Mesothelial cell of epicardium (in vitro differentiated cells): ENCODE measurements around the gene KSR1. TPM values are rescaled to one million over a fixed set of nuclear protein-coding genes. Genes with fewer than 3 reads are reported as not detected.

ENCODE experiments used
- DNase-seq, 2 experiments: peaks; one replicate each; pipeline ENCODE4 v3.0.0; 2021; ENCODE audit warnings: low spot score in 2 of 2; ENCODE audit not compliant: unreplicated experiment in 2 of 2
- H3K27ac Mint-ChIP-seq: 2 replicates; pipeline ENCODE4 v1.8.0; 2021; ENCODE audit warnings: mixed read lengths
- H3K27me3 Mint-ChIP-seq: 2 replicates; pipeline ENCODE4 v1.8.0; 2021; ENCODE audit warnings: low read depth, mixed read lengths
- H3K36me3 Mint-ChIP-seq: 2 replicates; pipeline ENCODE4 v1.8.0; 2021; ENCODE audit warnings: mixed read lengths
- H3K4me1 Mint-ChIP-seq: 2 replicates; pipeline ENCODE4 v1.8.0; 2021; ENCODE audit warnings: mixed read lengths
- H3K4me3 Mint-ChIP-seq: 2 replicates; pipeline ENCODE4 v1.8.0; 2021; ENCODE audit warnings: mild to moderate bottlenecking, moderate library complexity, mixed read lengths
- H3K9me3 Mint-ChIP-seq: 2 replicates; pipeline ENCODE4 v1.8.0; 2021; ENCODE audit warnings: mixed read lengths
- total RNA-seq: library from RNA; stranded (reverse); gene quantifications from 3 replicates; pipeline ENCODE4 v1.2.1, GENCODE V29; 2021
- TF ChIP-seq, protein P1 (sequence below): fragments of 200-600 bp; sonication (generic); IDR thresholded peaks from one replicate; pipeline ENCODE4 v1.5.0; 2021; ENCODE audit warnings: antibody characterized with exemption; ENCODE audit not compliant: unreplicated experiment

Gene KSR1
- total RNA-seq, 1 donor from 2014 or later = 69.4 TPM

- TF ChIP-seq, protein P1, sequence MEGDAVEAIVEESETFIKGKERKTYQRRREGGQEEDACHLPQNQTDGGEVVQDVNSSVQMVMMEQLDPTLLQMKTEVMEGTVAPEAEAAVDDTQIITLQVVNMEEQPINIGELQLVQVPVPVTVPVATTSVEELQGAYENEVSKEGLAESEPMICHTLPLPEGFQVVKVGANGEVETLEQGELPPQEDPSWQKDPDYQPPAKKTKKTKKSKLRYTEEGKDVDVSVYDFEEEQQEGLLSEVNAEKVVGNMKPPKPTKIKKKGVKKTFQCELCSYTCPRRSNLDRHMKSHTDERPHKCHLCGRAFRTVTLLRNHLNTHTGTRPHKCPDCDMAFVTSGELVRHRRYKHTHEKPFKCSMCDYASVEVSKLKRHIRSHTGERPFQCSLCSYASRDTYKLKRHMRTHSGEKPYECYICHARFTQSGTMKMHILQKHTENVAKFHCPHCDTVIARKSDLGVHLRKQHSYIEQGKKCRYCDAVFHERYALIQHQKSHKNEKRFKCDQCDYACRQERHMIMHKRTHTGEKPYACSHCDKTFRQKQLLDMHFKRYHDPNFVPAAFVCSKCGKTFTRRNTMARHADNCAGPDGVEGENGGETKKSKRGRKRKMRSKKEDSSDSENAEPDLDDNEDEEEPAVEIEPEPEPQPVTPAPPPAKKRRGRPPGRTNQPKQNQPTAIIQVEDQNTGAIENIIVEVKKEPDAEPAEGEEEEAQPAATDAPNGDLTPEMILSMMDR = no peak
- H3K27ac Mint-ChIP-seq = no peak overlapping the region
- H3K36me3 Mint-ChIP-seq = no peaks in the 10 kb centered on the region
- no peaks in the 10 kb centered on the region for H3K27me3 Mint-ChIP-seq
- H3K4me1 Mint-ChIP-seq = peaks cover 37% of the 10 kb centered on the region
- no peaks in the 10 kb centered on the region for H3K9me3 Mint-ChIP-seq
- no peak overlapping the region for H3K4me3 Mint-ChIP-seq
- DNase-seq = no peak
Observed at GRCh38 chr17:27536781-27537180, 80.5 kb downstream of the KSR1 start.

DNA sequence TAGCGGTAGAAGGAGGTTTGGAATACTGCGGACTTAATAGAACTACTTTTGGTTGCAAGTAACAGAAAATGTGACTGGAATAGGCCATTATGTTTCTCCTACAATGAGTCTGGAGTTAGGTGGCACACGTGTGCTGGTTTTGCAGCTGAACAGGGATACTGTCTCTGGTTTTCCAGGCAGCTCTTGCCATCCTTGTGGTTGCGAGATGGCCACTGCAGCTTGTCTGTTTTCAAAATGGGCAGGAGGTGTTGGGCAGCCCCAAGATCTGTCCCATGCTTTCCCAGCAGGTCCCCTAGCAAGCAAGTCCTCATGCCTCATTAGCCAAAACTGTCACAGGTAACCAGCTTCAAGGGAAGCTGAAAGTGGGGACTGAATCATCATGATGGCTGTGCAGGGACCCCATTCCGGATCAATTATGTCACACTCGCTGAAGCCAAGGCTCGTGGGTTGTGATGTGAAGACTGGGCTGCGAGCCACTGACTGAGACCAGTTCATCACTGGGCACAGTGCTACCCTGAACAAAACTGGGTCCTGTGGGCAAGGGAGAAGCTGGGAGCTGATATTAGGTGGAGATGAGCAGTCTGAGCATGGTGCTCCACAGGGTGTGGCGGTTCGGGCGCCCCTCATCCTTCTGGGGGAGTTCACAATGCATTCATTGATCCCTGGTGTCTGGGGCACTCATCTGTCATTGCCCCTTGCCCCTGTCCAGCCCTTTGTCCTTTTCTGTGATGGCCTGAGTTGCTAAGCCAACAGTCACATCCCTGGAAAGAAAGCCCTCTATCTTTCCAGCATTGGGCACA, 82.1 kb downstream of the KSR1 start:
- no peak for DNase-seq
- no peak overlapping the region for H3K27ac Mint-ChIP-seq
- peaks cover 30% of the 10 kb centered on the region for H3K4me1 Mint-ChIP-seq
- no peak overlapping the region for H3K4me3 Mint-ChIP-seq
- no peaks in the 10 kb centered on the region for H3K27me3 Mint-ChIP-seq
- TF ChIP-seq, protein P1 = no peak
- H3K36me3 Mint-ChIP-seq = no peaks in the 10 kb centered on the region
- H3K9me3 Mint-ChIP-seq = no peaks in the 10 kb centered on the region

GRCh38 chr17:27539152-27539551, 82.9 kb downstream of the KSR1 start:
- DNase-seq = no peak
- no peaks in the 10 kb centered on the region for H3K9me3 Mint-ChIP-seq
- no peak overlapping the region for H3K27ac Mint-ChIP-seq
- peaks cover 26% of the 10 kb centered on the region for H3K4me1 Mint-ChIP-seq
- no peak overlapping the region for H3K4me3 Mint-ChIP-seq
- no peaks in the 10 kb centered on the region for H3K27me3 Mint-ChIP-seq
- TF ChIP-seq, protein P1 = no peak
- no peaks in the 10 kb centered on the region for H3K36me3 Mint-ChIP-seq

DNA sequence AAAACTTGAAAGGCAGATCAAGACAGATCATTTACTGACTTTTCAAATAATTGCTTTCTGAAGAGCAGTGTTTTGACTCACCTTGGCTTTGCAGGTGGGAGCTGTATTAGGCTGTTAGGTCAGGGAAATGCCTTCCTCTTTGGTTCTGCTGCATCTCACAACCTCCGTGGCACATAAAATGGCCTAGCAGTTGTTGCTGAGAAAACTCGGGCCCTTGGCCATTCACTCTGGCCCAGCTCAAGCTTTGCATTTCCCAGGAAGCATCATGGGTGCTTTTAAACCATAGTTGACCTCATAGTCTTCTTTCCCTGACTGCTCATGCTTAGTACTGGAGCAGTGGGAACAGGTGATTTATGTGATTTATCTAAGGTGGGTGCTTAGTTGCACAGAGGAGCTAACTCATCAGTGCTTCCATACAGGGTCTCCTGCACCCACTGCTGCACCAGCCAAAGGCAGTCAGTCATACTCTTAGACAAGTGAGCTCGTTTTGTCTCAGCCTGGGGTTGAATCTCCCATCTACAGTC, 83.6 kb downstream of the KSR1 start:
- no peaks in the 10 kb centered on the region for H3K9me3 Mint-ChIP-seq
- no peak overlapping the region for H3K27ac Mint-ChIP-seq
- no peaks in the 10 kb centered on the region for H3K36me3 Mint-ChIP-seq
- peaks cover 23% of the 10 kb centered on the region for H3K4me1 Mint-ChIP-seq
- no peak for DNase-seq
- H3K27me3 Mint-ChIP-seq = no peaks in the 10 kb centered on the region
- H3K4me3 Mint-ChIP-seq = no peak overlapping the region
- TF ChIP-seq, protein P1 = no peak

DNA sequence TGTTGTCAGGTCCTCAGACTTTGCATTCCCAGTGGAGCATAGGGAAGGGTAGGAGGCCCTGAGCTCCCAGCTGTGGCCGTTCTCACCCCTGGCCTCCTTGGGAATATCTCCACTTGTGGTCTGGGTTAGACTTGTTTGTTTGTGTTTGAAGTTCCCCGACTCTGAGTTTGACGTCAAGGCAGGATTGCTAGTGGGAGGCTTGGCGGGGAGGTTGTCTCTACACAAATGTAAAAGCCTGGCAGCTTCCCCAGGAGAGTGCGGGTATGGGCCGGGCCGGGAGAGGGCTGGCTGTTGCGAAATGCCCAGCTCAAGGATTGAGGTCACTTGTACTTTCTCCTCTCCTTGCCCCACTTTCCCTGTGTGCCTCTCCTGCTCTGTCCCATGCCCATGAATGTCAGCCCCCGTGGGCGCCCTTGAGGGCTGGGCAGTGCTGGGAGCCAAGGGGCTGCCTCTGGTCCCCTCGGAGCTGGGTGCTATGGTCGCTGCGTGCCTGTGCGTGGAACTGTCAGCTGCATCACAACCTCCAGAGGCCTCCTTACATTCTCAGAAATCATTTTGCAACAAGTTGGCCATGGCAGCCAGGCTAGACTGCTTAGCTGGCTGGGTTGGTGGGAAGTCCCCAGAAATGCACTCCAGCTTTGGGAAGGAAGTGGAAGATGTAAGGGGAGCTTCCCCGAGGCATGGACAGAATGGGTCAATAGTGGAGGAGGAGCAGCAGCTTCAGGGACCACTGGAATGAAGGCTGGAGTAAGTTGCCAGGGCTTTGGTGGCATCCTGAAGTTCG, 84.3 kb downstream of the KSR1 start:
- no peak overlapping the region for H3K4me3 Mint-ChIP-seq
- H3K4me1 Mint-ChIP-seq = peaks cover 22% of the 10 kb centered on the region
- TF ChIP-seq, protein P1 = no peak
- peak overlapping the region; percentile 19 for H3K27ac Mint-ChIP-seq
- H3K36me3 Mint-ChIP-seq = no peaks in the 10 kb centered on the region
- DNase-seq = no peak
- H3K9me3 Mint-ChIP-seq = no peaks in the 10 kb centered on the region
- H3K27me3 Mint-ChIP-seq = no peaks in the 10 kb centered on the region
